Heart right ventricle (tissue), 16 donors: Measurements from ENCODE around the gene POU6F2. TPM values are rescaled to one million over a fixed set of nuclear protein-coding genes. Genes with fewer than 3 reads are reported as not detected.
"Not testable (repeated sequence)": the region's sequence is repeated elsewhere in the genome, so short reads cannot be mapped to it uniquely, and the experiment has no call there.

Experiments used
- ATAC-seq, 8 donors: fragments of 200-7000 bp; cut with Tn5 transposase; one replicate each; pipeline ENCODE4 v1.9.1; 2020; ENCODE audit warnings: mild to moderate bottlenecking in 8 of 8, moderate library complexity in 8 of 8, moderate number of reproducible peaks in 1 of 8
- DNase-seq, 2 donors: peaks; one replicate each; pipeline ENCODE4 v3.0.0-alpha.2; 2020
- H3K27ac ChIP-seq, 10 donors: fragments of 200-600 bp; sonication (generic) in 2 of 10; one replicate each; pipeline versions ENCODE4 v1.5.0 to v1.8.0; 2020 to 2022; ENCODE audit warnings: mild to moderate bottlenecking in 3 of 10
- H3K27me3 ChIP-seq, 7 donors: fragments of 200-600 bp; one replicate each; pipeline ENCODE4 v1.8.0; 2021 to 2022; ENCODE audit warnings: mild to moderate bottlenecking in 2 of 7
- H3K36me3 ChIP-seq, 9 donors: fragments of 200-600 bp; sonication (generic) in 1 of 9; one replicate each; pipeline versions ENCODE4 v1.5.0 to v1.8.0; 2020 to 2022; ENCODE audit warnings: mild to moderate bottlenecking in 2 of 9
- H3K4me1 ChIP-seq, 9 donors: fragments of 200-600 bp; sonication (generic) in 1 of 9; one replicate each; pipeline versions ENCODE4 v1.5.0 to v1.8.0; 2020 to 2022; ENCODE audit warnings: mild to moderate bottlenecking in 4 of 9
- H3K4me3 ChIP-seq, 10 donors: fragments of 200-600 bp; sonication (generic) in 2 of 10; one replicate each; pipeline versions ENCODE4 v1.5.0 to v1.8.0; 2020 to 2022; ENCODE audit warnings: mild to moderate bottlenecking in 7 of 10, moderate library complexity in 2 of 10
- H3K9me3 ChIP-seq, 11 donors: fragments of 200-600 bp in 10 of 11; sonication (generic) in 2 of 11; one replicate each; pipeline versions ENCODE4 v1.5.0 to v1.8.0; 2013 to 2022; ENCODE audit warnings: mild to moderate bottlenecking in 2 of 11, control low read depth in 1 of 11, moderate library complexity in 1 of 11
- WGBS, 2 donors: extraction: QIAGEN DNeasy Blood & Tissue Kit; methylation state at CpG; one replicate each; pipeline ENCODE4 v1.1.7; 2013; ENCODE audit warnings: inconsistent platforms in 1 of 2; 5-methylcytosine and 5-hydroxymethylcytosine counted together
- intact Hi-C, 10 donors: fragments of 100-400 bp; cut with DNase I; formaldehyde crosslinking; loops; one replicate each; pipeline versions ENCODE4 v1.11.1 to v1.14.2; 2022
- polyA plus RNA-seq, 2 donors: library from polyadenylated mRNA; stranded (reverse); fragments of 200-250 nt; gene quantifications; one replicate each; pipeline ENCODE4 v1.2.3, GENCODE V29; 2013
- total RNA-seq, 10 donors: library from RNA; stranded (reverse); fragmentation: NEBNext Ultra II Directional in 3 of 10; extraction: Animal tissue kit (Norgen Biotek cat#: 25700) in 3 of 10; gene quantifications; one replicate each; pipeline versions ENCODE4 v1.2.1 to v1.2.4, GENCODE V29; 2021 to 2023
- TF ChIP-seq, protein P1 (sequence below), 9 donors: fragments of 200-600 bp; sonication (generic) in 2 of 9; IDR thresholded peaks; one replicate each; pipeline versions ENCODE4 v1.5.0 to v1.8.0; 2021 to 2022; ENCODE audit warnings: antibody characterized with exemption in 9 of 9, mild to moderate bottlenecking in 5 of 9, moderate library complexity in 1 of 9
- donor health status: Arrhythmogenic right ventricular cardiomyopathy.
- donor health status: ischemic (EF 13 %, LVEDD 7.1; RV severe dilation, severe dysfunction).
- donor health status: healthy with polysubstance abuse.
- donor health status: DM: no; HTN: yes; CAD: no.
- donor health status: DM: no; HTN: no; CAD: no.
- donor health status: ischemic (EF 25% LVEDD 6.9; RV normal size, moderate dysfunction).
- donor health status: ischemic (EF 25% LVEDD 5.7; RV mildly dilated, moderate dysfunction).
- donor health status: healthy.
- donor health status: DM: yes; HTN: yes; CAD: no.
- donor health status: Ischemic cardiomyopathy.
- donor health status: ischemic (EF 35%, LVEDD 5.7; RV mildly dilated, moderate dysfunction).
- donor health status: nonischemic (EF 11% LVEDD 7.7; RV severe dilation, severe dysfunction).
- donor health status: DM: yes; HTN: yes; CAD: no.
- donor health status: PGD.
- donor health status: ischemic (EF 29% LVEDD 5.4; RV normal size, mild dysfunction).
- donor health status: nonischemic (EF 23%, LVEDD 6.1; RV moderate dilation, normal function).

The POU6F2 gene
- total and polyA plus RNA-seq, 12 donors, result under 0.01 to 0.83 (median 0.34) TPM

DNA sequence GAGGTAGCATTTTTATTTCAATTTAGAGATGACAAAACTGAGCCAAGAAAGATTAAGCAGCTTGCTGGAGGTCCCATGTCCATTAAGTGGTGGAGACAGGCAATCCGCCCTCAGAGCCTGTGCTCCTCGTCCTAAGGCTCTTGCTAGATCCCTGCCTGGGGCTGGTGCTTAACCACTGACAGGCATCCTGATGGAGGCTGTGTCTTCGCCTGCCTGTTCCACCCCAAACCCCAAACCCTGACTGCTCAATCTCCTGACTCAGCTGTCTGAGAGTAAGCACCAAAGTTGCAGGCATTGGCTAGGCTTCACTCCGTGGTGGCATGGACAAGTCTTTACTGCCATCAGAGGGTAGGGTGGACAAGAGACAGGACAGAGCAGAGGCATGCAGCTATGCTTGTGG, 209.4 kb downstream of the POU6F2 start:
- TF ChIP-seq, protein P1, sequence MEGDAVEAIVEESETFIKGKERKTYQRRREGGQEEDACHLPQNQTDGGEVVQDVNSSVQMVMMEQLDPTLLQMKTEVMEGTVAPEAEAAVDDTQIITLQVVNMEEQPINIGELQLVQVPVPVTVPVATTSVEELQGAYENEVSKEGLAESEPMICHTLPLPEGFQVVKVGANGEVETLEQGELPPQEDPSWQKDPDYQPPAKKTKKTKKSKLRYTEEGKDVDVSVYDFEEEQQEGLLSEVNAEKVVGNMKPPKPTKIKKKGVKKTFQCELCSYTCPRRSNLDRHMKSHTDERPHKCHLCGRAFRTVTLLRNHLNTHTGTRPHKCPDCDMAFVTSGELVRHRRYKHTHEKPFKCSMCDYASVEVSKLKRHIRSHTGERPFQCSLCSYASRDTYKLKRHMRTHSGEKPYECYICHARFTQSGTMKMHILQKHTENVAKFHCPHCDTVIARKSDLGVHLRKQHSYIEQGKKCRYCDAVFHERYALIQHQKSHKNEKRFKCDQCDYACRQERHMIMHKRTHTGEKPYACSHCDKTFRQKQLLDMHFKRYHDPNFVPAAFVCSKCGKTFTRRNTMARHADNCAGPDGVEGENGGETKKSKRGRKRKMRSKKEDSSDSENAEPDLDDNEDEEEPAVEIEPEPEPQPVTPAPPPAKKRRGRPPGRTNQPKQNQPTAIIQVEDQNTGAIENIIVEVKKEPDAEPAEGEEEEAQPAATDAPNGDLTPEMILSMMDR (IDR thresholded peaks at IDR 0.05), result no peak
- no peaks in the 10 kb centered on the region for H3K9me3 ChIP-seq
- H3K27me3 ChIP-seq, result peaks cover 0 to 6% (median 3%) of the 10 kb centered on the region in 7 donors
- H3K4me3 ChIP-seq, result no peak overlapping the region
- no peaks in the 10 kb centered on the region for H3K4me1 ChIP-seq
- no peaks in the 10 kb centered on the region for H3K36me3 ChIP-seq
- DNase-seq (no peak), ATAC-seq (no peak)
- H3K27ac ChIP-seq, result no peak overlapping the region
- intact Hi-C loops, result no loop called here
- 49 to 51% methylated on average over 4 of the region's 4 CpGs for WGBS, 2 donors

DNA sequence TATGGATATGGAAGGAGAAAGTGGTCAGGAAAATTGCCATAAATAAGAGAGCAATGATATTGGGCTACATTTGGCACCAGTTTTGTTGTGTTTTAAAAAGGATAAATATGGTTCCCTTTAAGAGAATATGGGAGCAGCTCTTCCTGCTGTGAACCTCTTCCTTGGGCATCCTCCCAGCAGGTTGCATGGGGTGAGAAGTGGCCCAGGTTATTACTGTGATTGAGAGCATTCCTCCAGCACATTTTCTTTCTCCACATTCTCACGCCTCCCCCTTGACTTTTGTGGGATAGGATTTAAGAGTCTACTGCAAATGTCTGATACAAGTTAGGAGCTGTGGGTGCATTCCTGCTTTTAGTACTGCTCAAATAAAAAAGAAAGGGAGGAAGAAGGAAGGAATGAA, 214.8 kb downstream of the POU6F2 start:
- no peaks in the 10 kb centered on the region for H3K36me3 ChIP-seq
- intact Hi-C loops, result no loop called here
- no peak for ATAC-seq
- TF ChIP-seq, protein P1 (IDR thresholded peaks at IDR 0.05), result no peak
- DNase-seq, result no peak
- H3K27me3 ChIP-seq, result peaks cover 0 to 4% (median 0%) of the 10 kb centered on the region in 7 donors
- no peaks in the 10 kb centered on the region for H3K4me1 ChIP-seq
- H3K9me3 ChIP-seq, result no peaks in the 10 kb centered on the region
- no peak overlapping the region for H3K4me3 ChIP-seq
- whole genome bisulfite sequencing, 2 donors, result 35 to 48% methylated on average over 1 of the region's 1 CpG
- no peak overlapping the region for H3K27ac ChIP-seq

GRCh38 chr7:39194388-39194787, 216.7 kb downstream of the POU6F2 start:
- intact Hi-C loops, ATAC-seq, H3K9me3 ChIP-seq, H3K27ac ChIP-seq, H3K4me3 ChIP-seq, H3K4me1 ChIP-seq, H3K36me3 ChIP-seq, DNase-seq, H3K27me3 ChIP-seq: not testable (repeated sequence)
- WGBS, 2 donors, result 91% methylated on average over 10 of the region's 10 CpGs

DNA sequence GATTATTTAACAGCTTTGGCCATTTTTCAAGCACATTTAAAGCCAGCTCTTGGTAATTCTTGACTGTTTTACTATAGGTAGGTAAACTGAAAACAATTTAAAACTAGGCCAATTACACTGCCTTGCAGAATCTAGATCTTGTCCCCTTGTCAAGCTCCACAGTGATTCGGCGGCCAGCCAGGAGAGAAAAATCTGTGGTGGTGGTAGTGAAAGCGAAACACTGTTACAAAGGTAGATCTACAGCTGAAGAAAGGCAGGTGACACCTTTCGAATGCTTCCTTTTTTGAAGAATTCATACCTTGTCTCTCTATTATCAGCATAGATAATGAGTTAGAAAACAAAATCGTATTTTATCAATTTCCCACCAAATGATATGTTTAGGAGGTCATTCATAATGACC, 218.3 kb downstream of the POU6F2 start:
- H3K27me3 ChIP-seq, result no peaks in the 10 kb centered on the region
- 78 to 79% methylated on average over 5 of the region's 5 CpGs for WGBS, 2 donors
- intact Hi-C loops, result no loop called here
- no peaks in the 10 kb centered on the region for H3K9me3 ChIP-seq
- ATAC-seq (no peak), DNase-seq (no peak)
- no peaks in the 10 kb centered on the region for H3K36me3 ChIP-seq
- no peak overlapping the region for H3K4me3 ChIP-seq
- TF ChIP-seq, protein P1 (IDR thresholded peaks at IDR 0.05), result no peak
- H3K27ac ChIP-seq, result no peak overlapping the region
- no peaks in the 10 kb centered on the region for H3K4me1 ChIP-seq

DNA sequence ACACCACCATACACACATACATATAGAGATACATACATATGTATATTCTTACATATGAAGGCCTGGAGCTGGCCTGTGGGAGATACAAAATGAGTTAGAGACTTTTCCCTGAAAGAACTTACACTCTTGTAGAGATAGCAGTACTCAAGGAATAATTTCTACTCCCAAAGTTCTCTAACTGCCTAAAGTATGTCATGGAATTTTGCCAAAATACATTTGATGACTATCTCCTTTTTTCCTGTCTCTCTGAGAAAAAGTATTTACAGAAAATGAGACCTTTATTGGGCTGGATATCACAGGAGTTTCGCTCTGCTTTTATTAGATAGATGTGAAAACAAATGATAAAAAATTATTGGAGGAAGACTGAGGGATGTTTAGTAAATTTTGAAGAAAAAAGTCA, 220.1 kb downstream of the POU6F2 start:
- TF ChIP-seq, protein P1 (IDR thresholded peaks at IDR 0.05), result no peak
- Histone ChIP-seq H3K4me3 (no peak overlapping the region), H3K4me1 (no peaks in the 10 kb centered on the region), H3K36me3 (no peaks in the 10 kb centered on the region), H3K27me3 (no peaks in the 10 kb centered on the region), H3K27ac (no peak overlapping the region), H3K9me3 (no peaks in the 10 kb centered on the region)
- 63 to 75% methylated on average over 1 of the region's 1 CpG for whole genome bisulfite sequencing, 2 donors
- ATAC-seq, result no peak
- intact Hi-C loops, result no loop called here
- no peak for DNase-seq
